Sigmoid colon (tissue), 7 donors: ENCODE measurements around the gene PRDX4. TPM values are rescaled to one million over a fixed set of nuclear protein-coding genes. Genes with fewer than 3 reads are reported as not detected.

ENCODE experiments used
- DNase-seq: peaks from one replicate; pipeline ENCODE4 v3.0.0-alpha.2; 2019
- H3K27ac ChIP-seq, 4 donors: fragments of 200-600 bp; sonication (generic); one replicate each; pipeline ENCODE4 v1.5.1; 2016 to 2019; ENCODE audit warnings: mild to moderate bottlenecking in 1 of 4
- H3K27me3 ChIP-seq, 3 donors: fragments of 200-600 bp; sonication (generic); one replicate each; pipeline ENCODE4 v1.5.1; 2019; ENCODE audit warnings: mild to moderate bottlenecking in 1 of 3
- H3K36me3 ChIP-seq, 4 donors: fragments of 200-600 bp; sonication (generic); one replicate each; pipeline ENCODE4 v1.5.1; 2016 to 2019
- H3K4me1 ChIP-seq, 4 donors: fragments of 200-600 bp; sonication (generic); one replicate each; pipeline ENCODE4 v1.5.1; 2017 to 2019
- H3K4me3 ChIP-seq, 4 donors: fragments of 200-600 bp; sonication (generic); one replicate each; pipeline ENCODE4 v1.5.1; 2017 to 2019; ENCODE audit warnings: mild to moderate bottlenecking in 2 of 4, moderate library complexity in 1 of 4
- H3K9me3 ChIP-seq, 4 donors: fragments of 200-600 bp in 3 of 4; sonication (generic) in 3 of 4; one replicate each; pipeline versions ENCODE4 v1.5.1 to v1.6.1; 2013 to 2019
- CTCF ChIP-seq, 4 experiments: fragments of 450-650 bp in 3 of 4; fragments of 200-600 bp in 1 of 4; IDR thresholded peaks; one replicate each; pipeline ENCODE4 v1.5.1; 2016 to 2019; ENCODE audit warnings: antibody characterized with exemption in 4 of 4, mild to moderate bottlenecking in 3 of 4, moderate library complexity in 2 of 4
- EP300 ChIP-seq, 4 donors: sonication (generic); formaldehyde crosslinking; IDR thresholded peaks; one replicate each; pipeline ENCODE4 v1.6.1; 2017; ENCODE audit warnings: antibody characterized with exemption in 4 of 4
- POLR2A ChIP-seq, 2 donors: fragments of 450-650 bp; IDR thresholded peaks; one replicate each; pipeline ENCODE4 v1.6.1; 2016; ENCODE audit warnings: antibody characterized with exemption in 2 of 2, mild to moderate bottlenecking in 2 of 2, moderate library complexity in 2 of 2
- POLR2AphosphoS5 ChIP-seq, 4 donors: sonication (generic); formaldehyde crosslinking; IDR thresholded peaks; one replicate each; pipeline ENCODE4 v1.6.1; 2017; ENCODE audit warnings: antibody characterized with exemption in 4 of 4
- WGBS, 2 donors: extraction: QIAGEN DNeasy Blood & Tissue Kit; methylation state at CpG; one replicate each; pipeline ENCODE4 v1.1.7; 2013; 5-methylcytosine and 5-hydroxymethylcytosine counted together
- intact Hi-C: fragments of 100-400 bp; cut with DNase I; formaldehyde crosslinking; loops from one replicate; pipeline ENCODE4 v1.15.1; 2023
- polyA plus RNA-seq, 3 donors: library from polyadenylated mRNA; stranded (reverse); fragments of 200-250 nt; gene quantifications; one replicate each; pipeline ENCODE4 v1.2.3, GENCODE V29; 2013
- total RNA-seq, 4 donors: library from RNA; depleted of rRNA; stranded (reverse); fragments of >200 nt; gene quantifications; one replicate each; pipeline ENCODE4 v1.1.0, GENCODE V29; 2016
- donor health status: healthy with polysubstance abuse.
- donor health status: Bipolar disorder and iron deficiency.
- donor health status: healthy.

The PRDX4 gene
- total and polyA plus RNA-seq, 7 donors: 21.6 to 92.8 (median 55.7) TPM

- no peak for DNase-seq
- Histone ChIP-seq H3K36me3 (peaks cover 0 to 53% (median 6%) of the 10 kb centered on the region in 4 donors), H3K27me3 (no peaks in the 10 kb centered on the region), H3K9me3 (no peaks in the 10 kb centered on the region), H3K4me1 (no peaks in the 10 kb centered on the region), H3K4me3 (no peak overlapping the region), H3K27ac (no peak overlapping the region)
- TF ChIP-seq POLR2AphosphoS5 (IDR thresholded peaks at IDR 0.05) (no peak), POLR2A (IDR thresholded peaks at IDR 0.05) (no peak), CTCF (IDR thresholded peaks at IDR 0.05) (no peak), EP300 (IDR thresholded peaks at IDR 0.05) (no peak)
- 77 to 97% methylated on average over 5 of the region's 5 CpGs for WGBS, 2 donors
- intact Hi-C loops: no loop called here
These were observed 37.9 kb downstream of the PRDX4 start for GRCh38 chrX:23705235-23705634.

- Histone ChIP-seq H3K36me3 (peaks cover 0 to 48% (median 0%) of the 10 kb centered on the region in 4 donors), H3K9me3 (no peaks in the 10 kb centered on the region), H3K4me1 (no peaks in the 10 kb centered on the region), H3K27ac (no peak overlapping the region), H3K27me3 (no peaks in the 10 kb centered on the region), H3K4me3 (no peak overlapping the region)
- intact Hi-C loops: no loop called here
- TF ChIP-seq POLR2A (IDR thresholded peaks at IDR 0.05) (no peak), CTCF (IDR thresholded peaks at IDR 0.05) (no peak), POLR2AphosphoS5 (IDR thresholded peaks at IDR 0.05) (no peak), EP300 (IDR thresholded peaks at IDR 0.05) (no peak)
- DNase-seq: no peak
- WGBS, 2 donors: 83 to 91% methylated on average over 8 of the region's 8 CpGs
These were observed 52.9 kb downstream of the PRDX4 start for GRCh38 chrX:23720117-23720677.

- no peak for TF ChIP-seq CTCF (IDR thresholded peaks at IDR 0.05)
- TF ChIP-seq EP300 (IDR thresholded peaks at IDR 0.05): no peak
- TF ChIP-seq POLR2AphosphoS5 (IDR thresholded peaks at IDR 0.05): no peak
- TF ChIP-seq POLR2A (IDR thresholded peaks at IDR 0.05): no peak
- 61 to 76% methylated on average over 6 of the region's 6 CpGs for WGBS, 2 donors
- intact Hi-C loops: no loop called here
- no peak overlapping the region for H3K27ac ChIP-seq
- DNase-seq: no peak
- H3K9me3 ChIP-seq: no peaks in the 10 kb centered on the region
- no peak overlapping the region for H3K4me3 ChIP-seq
- H3K4me1 ChIP-seq: no peaks in the 10 kb centered on the region
- H3K36me3 ChIP-seq: peaks cover 0 to 54% (median 0%) of the 10 kb centered on the region in 4 donors
- no peaks in the 10 kb centered on the region for H3K27me3 ChIP-seq
These were observed 58.9 kb downstream of the PRDX4 start for GRCh38 chrX:23726191-23726590.

GRCh38 chrX:23727206-23727605, 59.9 kb downstream of the PRDX4 start:
- WGBS, 2 donors: 95% methylated on average over 3 of the region's 3 CpGs
- TF ChIP-seq EP300 (IDR thresholded peaks at IDR 0.05) (no peak), CTCF (IDR thresholded peaks at IDR 0.05) (no peak), POLR2A (IDR thresholded peaks at IDR 0.05) (no peak)
- intact Hi-C loops: no loop called here
- H3K27ac ChIP-seq: no peak overlapping the region
- DNase-seq: no peak
- H3K36me3 ChIP-seq: peaks cover 0 to 44% (median 0%) of the 10 kb centered on the region in 4 donors
- H3K27me3 ChIP-seq: no peaks in the 10 kb centered on the region
- H3K9me3 ChIP-seq: no peaks in the 10 kb centered on the region
- H3K4me3 ChIP-seq: no peak overlapping the region
- no peaks in the 10 kb centered on the region for H3K4me1 ChIP-seq

- Histone ChIP-seq H3K36me3 (peaks cover 0 to 33% (median 0%) of the 10 kb centered on the region in 4 donors), H3K4me3 (no peak overlapping the region), H3K4me1 (no peaks in the 10 kb centered on the region), H3K27ac (no peak overlapping the region), H3K9me3 (no peaks in the 10 kb centered on the region), H3K27me3 (no peaks in the 10 kb centered on the region)
- intact Hi-C loops: no loop called here
- no peak for DNase-seq
- 96 to 100% methylated on average over 1 of the region's 1 CpG for WGBS, 2 donors
- no peak for TF ChIP-seq CTCF (IDR thresholded peaks at IDR 0.05)
- no peak for TF ChIP-seq POLR2AphosphoS5 (IDR thresholded peaks at IDR 0.05)
- TF ChIP-seq EP300 (IDR thresholded peaks at IDR 0.05): no peak
- no peak for TF ChIP-seq POLR2A (IDR thresholded peaks at IDR 0.05)
These were observed 61.9 kb downstream of the PRDX4 start for GRCh38 chrX:23729214-23729613.
